Large intestine (tissue), 3 donors: ENCODE data around the gene ATP6V1G1. TPM values are rescaled to one million over a fixed set of nuclear protein-coding genes. Genes with fewer than 3 reads are reported as not detected.
"Not testable (repeated sequence)": the region's sequence is repeated elsewhere in the genome, so short reads cannot be mapped to it uniquely, and the experiment has no call there.

Experiments
- DNase-seq, 2 donors: peaks; one replicate each; pipeline versions ENCODE4 v3.0.0 to v3.0.0-alpha.2; 2013
- H3K27ac ChIP-seq: one replicate; pipeline ENCODE4 v1.5.1; 2013; ENCODE audit warnings: low read length
- H3K27me3 ChIP-seq: 2 replicates; pipeline ENCODE4 v1.6.1; 2013; ENCODE audit warnings: low read length; ENCODE audit not compliant: control insufficient read depth, insufficient read depth
- H3K36me3 ChIP-seq: 2 replicates; pipeline ENCODE4 v1.6.1; 2013; ENCODE audit warnings: low read length; ENCODE audit not compliant: control insufficient read depth, insufficient read depth
- H3K4me1 ChIP-seq: one replicate; pipeline ENCODE4 v1.6.1; 2013; ENCODE audit warnings: low read length; ENCODE audit not compliant: control insufficient read depth, insufficient read depth
- H3K4me3 ChIP-seq: one replicate; pipeline ENCODE4 v1.5.1; 2013; ENCODE audit warnings: low read length
- H3K9me3 ChIP-seq: one replicate; pipeline ENCODE4 v1.6.1; 2013; ENCODE audit warnings: mild to moderate bottlenecking, low read depth, low read length, moderate library complexity; ENCODE audit not compliant: control insufficient read depth
- WGBS: methylation state at CpG from one replicate; pipeline ENCODE4 v1.1.5; 2013; ENCODE audit warnings: low lambda C conversion rate; ENCODE audit not compliant: insufficient coverage; 5-methylcytosine and 5-hydroxymethylcytosine counted together
- polyA plus RNA-seq: library from polyadenylated mRNA; unstranded; fragments of 120-200 nt; gene quantifications from one replicate; pipeline ENCODE4 v1.2.1, GENCODE V29; 2013

Gene ATP6V1G1
- polyA plus RNA-seq, 1 donor = 148 TPM

- no peak for DNase-seq
- peaks cover 23% of the 10 kb centered on the region for H3K4me1 ChIP-seq
- WGBS = no CpG with 5 or more reads among the region's 17 CpGs
- no peaks in the 10 kb centered on the region for H3K27me3 ChIP-seq
- no peak overlapping the region for H3K4me3 ChIP-seq
- no peak overlapping the region for H3K27ac ChIP-seq
- H3K36me3 ChIP-seq = peaks cover 54% of the 10 kb centered on the region
- no peaks in the 10 kb centered on the region for H3K9me3 ChIP-seq
Observed at GRCh38 chr9:114594136-114594535, 6.6 kb downstream of the ATP6V1G1 start.

- not testable (repeated sequence) for H3K27ac ChIP-seq, H3K9me3 ChIP-seq, H3K4me1 ChIP-seq, H3K27me3 ChIP-seq, DNase-seq, H3K4me3 ChIP-seq
- WGBS = 100% methylated on average over 2 of the region's 9 CpGs
- H3K36me3 ChIP-seq = peaks cover 31% of the 10 kb centered on the region
Observed at GRCh38 chr9:114600502-114601248, 13.1 kb downstream of the ATP6V1G1 start.

- WGBS = no CpG with 5 or more reads among the region's 2 CpGs
- not testable (repeated sequence) for H3K4me1 ChIP-seq, H3K27me3 ChIP-seq, H3K9me3 ChIP-seq, H3K27ac ChIP-seq, H3K4me3 ChIP-seq, DNase-seq
- H3K36me3 ChIP-seq = peaks cover 23% of the 10 kb centered on the region
Observed at GRCh38 chr9:114601787-114602186, 14.2 kb downstream of the ATP6V1G1 start.

- H3K36me3 ChIP-seq = peaks cover 16% of the 10 kb centered on the region
- H3K4me1 ChIP-seq = no peaks in the 10 kb centered on the region
- H3K4me3 ChIP-seq = no peak overlapping the region
- H3K27ac ChIP-seq = no peak overlapping the region
- H3K27me3 ChIP-seq = no peaks in the 10 kb centered on the region
- no CpG with 5 or more reads among the region's 5 CpGs for WGBS
- H3K9me3 ChIP-seq = peaks cover 3% of the 10 kb centered on the region
- DNase-seq = no peak
Observed at GRCh38 chr9:114602620-114603019, 15.1 kb downstream of the ATP6V1G1 start.

GRCh38 chr9:114603248-114603647 is 15.7 kb downstream of the ATP6V1G1 start:
- H3K4me1 ChIP-seq = no peaks in the 10 kb centered on the region
- no CpG with 5 or more reads among the region's 4 CpGs for WGBS
- H3K27ac ChIP-seq = no peak overlapping the region
- H3K9me3 ChIP-seq = peaks cover 3% of the 10 kb centered on the region
- no peak overlapping the region for H3K4me3 ChIP-seq
- H3K36me3 ChIP-seq = peaks cover 14% of the 10 kb centered on the region
- no peak for DNase-seq
- no peaks in the 10 kb centered on the region for H3K27me3 ChIP-seq

GRCh38 chr9:114604989-114605388 is 17.4 kb downstream of the ATP6V1G1 start:
- no peak for DNase-seq
- Histone ChIP-seq H3K27me3 (no peaks in the 10 kb centered on the region), H3K4me1 (no peaks in the 10 kb centered on the region), H3K4me3 (no peak overlapping the region), H3K9me3 (peaks cover 3% of the 10 kb centered on the region), H3K27ac (no peak overlapping the region), H3K36me3 (peaks cover 3% of the 10 kb centered on the region)
- WGBS = 83% methylated on average over 1 of the region's 3 CpGs

- no CpG with 5 or more reads among the region's 7 CpGs for WGBS
- H3K4me3 ChIP-seq = no peak overlapping the region
Observed at GRCh38 chr9:114606068-114606467, 18.5 kb downstream of the ATP6V1G1 start.

GRCh38 chr9:114606597-114607207 is 19.1 kb downstream of the ATP6V1G1 start:
- Histone ChIP-seq H3K4me3 (no peak overlapping the region), H3K36me3 (no peaks in the 10 kb centered on the region), H3K9me3 (no peaks in the 10 kb centered on the region), H3K27ac (no peak overlapping the region), H3K4me1 (no peaks in the 10 kb centered on the region), H3K27me3 (no peaks in the 10 kb centered on the region)
- no peak for DNase-seq

More at GRCh38 chr9:114606068-114606467, 18.5 kb downstream of the ATP6V1G1 start:
- H3K9me3 ChIP-seq = no peaks in the 10 kb centered on the region
- DNase-seq = no peak
- no peak overlapping the region for H3K27ac ChIP-seq
- no peaks in the 10 kb centered on the region for H3K27me3 ChIP-seq
- H3K36me3 ChIP-seq = no peaks in the 10 kb centered on the region
- H3K4me1 ChIP-seq = no peaks in the 10 kb centered on the region

GRCh38 chr9:114607671-114608524 is 20.3 kb downstream of the ATP6V1G1 start:
- H3K27me3 ChIP-seq = no peaks in the 10 kb centered on the region
- H3K9me3 ChIP-seq = no peaks in the 10 kb centered on the region
- H3K4me3 ChIP-seq = no peak overlapping the region
- 100% methylated on average over 2 of the region's 6 CpGs for WGBS
- DNase-seq = no peak
- no peak overlapping the region for H3K27ac ChIP-seq
- H3K4me1 ChIP-seq = peaks cover 9% of the 10 kb centered on the region
- H3K36me3 ChIP-seq = no peaks in the 10 kb centered on the region

- DNase-seq = no peak
- Histone ChIP-seq H3K4me1 (peaks cover 9% of the 10 kb centered on the region), H3K4me3 (no peak overlapping the region), H3K9me3 (no peaks in the 10 kb centered on the region), H3K36me3 (no peaks in the 10 kb centered on the region), H3K27me3 (no peaks in the 10 kb centered on the region), H3K27ac (no peak overlapping the region)
- WGBS = no CpG with 5 or more reads among the region's 2 CpGs
Observed at GRCh38 chr9:114608525-114608796, 20.9 kb downstream of the ATP6V1G1 start.
